ENCODE measurements around the gene JAG2. TPM values are rescaled to one million over a fixed set of nuclear protein-coding genes. Genes with fewer than 3 reads are reported as not detected.

Gene JAG2
- total and polyA plus RNA-seq, 2 of the 4 experiments (the other 2 are of a cell fraction), result 0.18 to 0.58 TPM

DNA sequence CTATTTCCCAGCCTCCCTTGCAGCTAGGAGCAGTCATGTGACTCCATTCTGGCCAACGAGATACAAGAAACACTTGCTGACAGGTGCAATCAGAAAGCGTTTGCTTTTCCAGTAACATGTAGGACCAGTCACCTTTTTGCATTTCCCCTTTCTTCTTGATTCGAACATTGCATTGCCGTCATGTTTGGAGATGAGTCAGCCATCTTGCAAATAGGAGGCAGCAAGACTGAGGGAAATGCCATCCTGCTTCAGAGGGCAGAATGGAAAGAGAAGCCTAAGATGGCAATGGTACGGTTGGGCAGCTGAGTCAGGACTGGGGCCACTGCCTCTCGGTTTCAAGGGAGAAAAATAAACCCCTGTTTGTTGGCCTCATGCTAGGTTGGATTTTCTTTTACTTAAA is 68.8 kb downstream of the JAG2 start:
- Histone ChIP-seq H2BK120ac (ENCODE audit: low read depth, low read length) (no peak overlapping the region), H3K9me1 (ENCODE audit: insufficient read depth, low read length) (no peaks in the 10 kb centered on the region), H3K56ac (ENCODE audit: extremely low read depth, insufficient read depth, low read length) (no peak overlapping the region), H3K18ac (ENCODE audit: low read depth, low read length) (no peak overlapping the region), H3K4me1 (ENCODE audit: control insufficient read depth, insufficient read depth, low read length) (no peaks in the 10 kb centered on the region), H2BK5ac (ENCODE audit: low read depth, low read length, poor library complexity, severe bottlenecking) (no peak overlapping the region), H3K27me3 (ENCODE audit: control insufficient read depth, insufficient read depth, low read length) (peaks cover 25% of the 10 kb centered on the region), H3K36me3 (ENCODE audit: control insufficient read depth, insufficient read depth, low read length) (no peaks in the 10 kb centered on the region), H3K4me3 (ENCODE audit: insufficient read depth, low read depth, low read length) (no peak overlapping the region), H3K9me3 (ENCODE audit: control insufficient read depth, insufficient read depth, low read length) (peaks cover 7% of the 10 kb centered on the region; the same call in 1 of the 2 replicates), H2AK5ac (ENCODE audit: low read depth, low read length) (no peak overlapping the region), H2AFZ (replicated peaks; ENCODE audit: low read length, poor library complexity) (no peak overlapping the region), H3K14ac (replicated peaks; ENCODE audit: low read depth, low read length) (no peak overlapping the region), H2AK9ac (replicated peaks; ENCODE audit: low read depth, low read length, poor library complexity) (no peak overlapping the region), H3K79me1 (ENCODE audit: low read depth in 1 of 2, low read length in 2 of 2) (no peaks in the 10 kb centered on the region), H3K9ac (ENCODE audit: low read depth, low read length) (no peak overlapping the region), H4K8ac (ENCODE audit: low read depth in 2 of 2, low read length in 2 of 2) (no peak overlapping the region), H4K5ac (ENCODE audit: low read depth, low read length) (no peak overlapping the region), H3K4ac (ENCODE audit: low read depth, low read length) (no peak overlapping the region), H4K20me1 (ENCODE audit: insufficient read depth, low read length) (no peaks in the 10 kb centered on the region), H3K27ac (ENCODE audit: insufficient read depth, low read length) (no peak overlapping the region), H2BK15ac (ENCODE audit: low read depth, low read length) (no peak overlapping the region), H3K23ac (ENCODE audit: low read depth, low read length) (no peak overlapping the region), H3K4me2 (ENCODE audit: low read depth, low read length) (no peak overlapping the region), H4K91ac (ENCODE audit: insufficient read depth, low read depth, low read length) (no peak overlapping the region), H2BK20ac (ENCODE audit: low read depth, low read length) (no peak overlapping the region)
- TF ChIP-seq, protein P1, sequence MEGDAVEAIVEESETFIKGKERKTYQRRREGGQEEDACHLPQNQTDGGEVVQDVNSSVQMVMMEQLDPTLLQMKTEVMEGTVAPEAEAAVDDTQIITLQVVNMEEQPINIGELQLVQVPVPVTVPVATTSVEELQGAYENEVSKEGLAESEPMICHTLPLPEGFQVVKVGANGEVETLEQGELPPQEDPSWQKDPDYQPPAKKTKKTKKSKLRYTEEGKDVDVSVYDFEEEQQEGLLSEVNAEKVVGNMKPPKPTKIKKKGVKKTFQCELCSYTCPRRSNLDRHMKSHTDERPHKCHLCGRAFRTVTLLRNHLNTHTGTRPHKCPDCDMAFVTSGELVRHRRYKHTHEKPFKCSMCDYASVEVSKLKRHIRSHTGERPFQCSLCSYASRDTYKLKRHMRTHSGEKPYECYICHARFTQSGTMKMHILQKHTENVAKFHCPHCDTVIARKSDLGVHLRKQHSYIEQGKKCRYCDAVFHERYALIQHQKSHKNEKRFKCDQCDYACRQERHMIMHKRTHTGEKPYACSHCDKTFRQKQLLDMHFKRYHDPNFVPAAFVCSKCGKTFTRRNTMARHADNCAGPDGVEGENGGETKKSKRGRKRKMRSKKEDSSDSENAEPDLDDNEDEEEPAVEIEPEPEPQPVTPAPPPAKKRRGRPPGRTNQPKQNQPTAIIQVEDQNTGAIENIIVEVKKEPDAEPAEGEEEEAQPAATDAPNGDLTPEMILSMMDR (conservative IDR thresholded peaks at IDR 0.05; ENCODE audit: low read depth, low read length), result no peak
- TF ChIP-seq MAFK (IDR thresholded peaks at IDR 0.05; ENCODE audit: low read depth, low read length) (no peak), MXI1 (IDR thresholded peaks at IDR 0.05; ENCODE audit: borderline replicate concordance, low read depth, low read length) (no peak), RCOR1 (IDR thresholded peaks at IDR 0.05; ENCODE audit: insufficient replicate concordance, low read length) (no peak), RAD21 (IDR thresholded peaks at IDR 0.05; ENCODE audit: low read length) (no peak), CHD1 (IDR thresholded peaks at IDR 0.05; ENCODE audit: low read depth, low read length) (no peak), NFE2L2 (IDR thresholded peaks at IDR 0.05; ENCODE audit: low read depth, low read length) (no peak), RFX5 (IDR thresholded peaks at IDR 0.05; ENCODE audit: low read depth, low read length) (no peak), FOS (IDR thresholded peaks at IDR 0.05; ENCODE audit: low read depth, low read length) (no peak), CEBPB (IDR thresholded peaks at IDR 0.05; ENCODE audit: low read depth, low read length) (no peak), MAZ (IDR thresholded peaks at IDR 0.05; ENCODE audit: borderline replicate concordance, low read depth, low read length) (no peak)
- TF ChIP-seq, protein P2, sequence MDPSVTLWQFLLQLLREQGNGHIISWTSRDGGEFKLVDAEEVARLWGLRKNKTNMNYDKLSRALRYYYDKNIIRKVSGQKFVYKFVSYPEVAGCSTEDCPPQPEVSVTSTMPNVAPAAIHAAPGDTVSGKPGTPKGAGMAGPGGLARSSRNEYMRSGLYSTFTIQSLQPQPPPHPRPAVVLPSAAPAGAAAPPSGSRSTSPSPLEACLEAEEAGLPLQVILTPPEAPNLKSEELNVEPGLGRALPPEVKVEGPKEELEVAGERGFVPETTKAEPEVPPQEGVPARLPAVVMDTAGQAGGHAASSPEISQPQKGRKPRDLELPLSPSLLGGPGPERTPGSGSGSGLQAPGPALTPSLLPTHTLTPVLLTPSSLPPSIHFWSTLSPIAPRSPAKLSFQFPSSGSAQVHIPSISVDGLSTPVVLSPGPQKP (IDR thresholded peaks at IDR 0.05; ENCODE audit: borderline replicate concordance, low read depth, low read length), result no peak
- in situ Hi-C loops (cut with MboI; ENCODE audit: low sequenced_read_pairs) (loop anchor here (10.0 kb wide), 1 partner anchor 255 kb away; no protein-coding TSS in a partner anchor), dilution Hi-C loops (cut with HindIII; ENCODE audit: low sequenced_read_pairs, unreplicated experiment) (no loop called here), intact Hi-C loops (cut with micrococcal nuclease) (no loop called here)
- POLR2A ChIA-PET (ENCODE audit: unreplicated experiment), result no interaction called here
- CTCF ChIA-PET, result no interaction called here
- ATAC-seq (ENCODE audit: low read depth) (no peak), DNase-seq (no peak)
- WGBS, 2 experiments (ENCODE audit: extremely low coverage in 2 of 2, insufficient read length in 1 of 2), result no CpG with 5 or more reads among the region's 6 CpGs
- no TSS peak for BruUV-seq (replicated peaks)

All from IMR-90 (cell line).